Smooth muscle cell (in vitro differentiated cells): ENCODE results near the gene RAB44. TPM values are rescaled to one million over a fixed set of nuclear protein-coding genes. Genes with fewer than 3 reads are reported as not detected.

Experiments
- DNase-seq: peaks from one replicate; lab custom pipeline; 2025; ENCODE audit not compliant: unreplicated experiment; lab: John Stamatoyannopoulos, UW
- H2AFZ ChIP-seq: fragments of 200-600 bp; sonication (generic); 2 replicates; pipeline ENCODE4 v1.6.0; 2016; ENCODE audit warnings: antibody characterized with exemption, low read depth, mild to moderate bottlenecking
- H3F3A ChIP-seq: fragments of 200-600 bp; sonication (generic); 2 replicates; pipeline ENCODE4 v1.6.0; 2017; ENCODE audit warnings: antibody characterized with exemption, low read depth
- H3K27ac ChIP-seq: fragments of 200-600 bp; sonication (generic); 2 replicates; pipeline ENCODE4 v1.5.1; 2016; ENCODE audit warnings: low read depth, mild to moderate bottlenecking
- H3K27me3 ChIP-seq: fragments of 200-600 bp; sonication (generic); 2 replicates; pipeline ENCODE4 v1.6.1; 2016; ENCODE audit warnings: low read depth, mild to moderate bottlenecking
- H3K36me3 ChIP-seq: fragments of 200-600 bp; sonication (generic); 2 replicates; pipeline ENCODE4 v1.5.1; 2016; ENCODE audit warnings: low read depth
- H3K4me1 ChIP-seq: fragments of 200-600 bp; sonication (generic); 2 replicates; pipeline ENCODE4 v1.5.1; 2016; ENCODE audit warnings: low read depth
- H3K4me2 ChIP-seq: fragments of 200-600 bp; sonication (generic); 2 replicates; pipeline ENCODE4 v1.6.0; 2016; ENCODE audit warnings: mild to moderate bottlenecking
- H3K4me3 ChIP-seq: fragments of 200-600 bp; sonication (generic); 2 replicates; pipeline ENCODE4 v1.5.1; 2016; ENCODE audit warnings: mild to moderate bottlenecking
- H3K79me2 ChIP-seq: fragments of 200-600 bp; sonication (generic); 2 replicates; pipeline ENCODE4 v1.6.0; 2016; ENCODE audit warnings: low read depth, mild to moderate bottlenecking
- H3K9ac ChIP-seq: fragments of 200-600 bp; sonication (generic); 2 replicates; pipeline ENCODE4 v1.6.0; 2016; ENCODE audit warnings: low read depth
- H3K9me3 ChIP-seq: fragments of 200-600 bp; sonication (generic); replicated peaks from 2 replicates; pipeline ENCODE4 v1.5.1; 2016; ENCODE audit warnings: low read depth
- H4K20me1 ChIP-seq: fragments of 200-600 bp; sonication (generic); 2 replicates; pipeline ENCODE4 v1.6.0; 2016; ENCODE audit warnings: low read depth
- CTCF ChIP-seq: fragments of 200-600 bp; sonication (generic); IDR thresholded peaks from 2 replicates; pipeline ENCODE4 v1.5.1; 2017; ENCODE audit warnings: borderline replicate concordance, mild to moderate bottlenecking, antibody characterized with exemption; ENCODE audit not compliant: insufficient read depth, poor library complexity, severe bottlenecking
- WGBS: methylation state at CpG from one replicate; pipeline ENCODE4 v1.1.7; 2016; ENCODE audit warnings: low lambda C conversion rate; 5-methylcytosine and 5-hydroxymethylcytosine counted together
- polyA plus RNA-seq: library from polyadenylated mRNA; unstranded; fragments of >200 nt; fragmentation: Nextera tagmentation; extraction: Ambion mirVana; gene quantifications from 2 replicates; pipeline ENCODE4 v1.2.1, GENCODE V29; 2016
- total RNA-seq: library from RNA; depleted of rRNA; stranded (reverse); fragments of >200 nt; gene quantifications from 2 replicates; pipeline ENCODE4 v1.2.3, GENCODE V29; 2014

The RAB44 gene
- total and polyA plus RNA-seq, 2 experiments from 2014 or later = 0.03 TPM; not detected in 1

DNA sequence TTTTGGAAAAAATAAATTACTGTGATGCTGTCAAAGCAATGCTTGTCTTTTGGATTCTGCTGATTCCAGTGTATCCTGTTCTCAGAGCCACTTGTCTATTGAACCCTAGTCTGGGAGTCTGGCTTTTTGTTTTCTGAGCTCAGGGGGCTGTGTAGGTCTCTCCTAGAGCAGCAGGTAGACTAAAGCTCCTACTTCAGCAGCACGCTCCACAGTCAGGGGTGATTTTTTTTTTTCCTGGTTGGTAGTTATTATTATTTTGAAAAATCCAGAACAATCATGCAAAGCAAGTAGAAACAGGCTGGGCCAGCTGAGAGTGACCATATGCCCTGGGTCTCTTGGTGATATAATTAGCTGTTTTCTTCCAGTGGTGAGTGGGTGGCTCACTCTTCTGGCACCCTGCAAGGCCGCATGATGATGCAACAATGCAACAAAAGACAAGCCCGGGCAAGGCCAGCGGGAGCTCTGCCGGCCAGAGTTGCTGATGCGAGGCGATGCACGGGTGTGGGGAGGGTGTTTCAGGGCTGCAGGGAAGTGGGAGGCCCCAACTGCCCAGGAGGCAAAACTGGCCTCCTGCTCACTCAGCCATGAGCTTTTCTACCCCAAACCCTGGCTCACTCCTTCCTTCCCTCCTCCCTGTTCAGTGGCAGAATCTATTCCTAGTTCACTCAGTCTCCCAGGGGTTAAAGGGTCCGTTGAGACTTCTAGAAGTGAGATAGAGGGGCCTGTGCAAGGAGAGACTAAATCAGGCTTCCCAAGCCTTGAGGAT is 30.6 kb upstream of the RAB44 start:
- H3K27ac ChIP-seq = peak overlapping the region; percentile 92
- no peaks in the 10 kb centered on the region for H3K79me2 ChIP-seq
- H3K9me3 ChIP-seq = no peaks in the 10 kb centered on the region
- DNase-seq = peak; percentile 52
- no peak for TF ChIP-seq CTCF
- peak overlapping the region; percentile 72 for H3K4me2 ChIP-seq
- peaks cover 8% of the 10 kb centered on the region for H3F3A ChIP-seq
- no peaks in the 10 kb centered on the region for H3K27me3 ChIP-seq
- H3K4me1 ChIP-seq = peaks cover 34% of the 10 kb centered on the region
- peak overlapping the region; percentile 66 for H3K9ac ChIP-seq
- H4K20me1 ChIP-seq = no peaks in the 10 kb centered on the region
- 8% methylated on average over 9 of the region's 9 CpGs for WGBS
- H3K4me3 ChIP-seq = no peak overlapping the region
- H2AFZ ChIP-seq = no peak overlapping the region
- no peaks in the 10 kb centered on the region for H3K36me3 ChIP-seq

GRCh38 chr6:36668591-36668990 is 29.0 kb upstream of the RAB44 start:
- Histone ChIP-seq H3K27me3 (no peaks in the 10 kb centered on the region), H3K4me2 (no peak overlapping the region), H3K4me1 (peaks cover 28% of the 10 kb centered on the region), H3K27ac (no peak overlapping the region), H4K20me1 (no peaks in the 10 kb centered on the region), H2AFZ (no peak overlapping the region), H3K79me2 (no peaks in the 10 kb centered on the region), H3K9me3 (no peaks in the 10 kb centered on the region), H3F3A (peaks cover 8% of the 10 kb centered on the region), H3K4me3 (no peak overlapping the region), H3K9ac (peak overlapping the region; percentile 66), H3K36me3 (no peaks in the 10 kb centered on the region)
- TF ChIP-seq CTCF = no peak
- DNase-seq = no peak
- 96% methylated on average over 7 of the region's 7 CpGs for WGBS

DNA sequence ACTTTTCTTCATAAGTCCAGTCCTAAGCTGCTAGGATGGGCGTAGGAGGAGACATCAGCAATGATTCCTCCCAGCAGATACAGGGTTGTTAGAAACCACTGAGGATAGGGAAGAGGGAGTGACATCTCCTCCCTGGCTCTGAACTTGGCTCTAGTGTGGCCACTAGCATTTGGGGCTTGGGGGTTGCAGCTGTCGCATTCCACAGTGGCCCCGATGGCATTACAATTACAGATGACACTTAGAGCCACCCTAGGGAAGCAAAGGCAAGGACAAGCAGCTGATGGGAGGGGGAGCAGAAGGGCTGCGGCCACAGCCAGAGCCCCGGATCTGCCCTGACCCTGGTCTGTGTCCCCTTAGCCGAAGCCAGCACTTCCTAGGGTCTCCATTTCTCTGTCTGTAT is 28.6 kb upstream of the RAB44 start:
- H3K4me3 ChIP-seq = no peak overlapping the region
- no peak overlapping the region for H3K4me2 ChIP-seq
- DNase-seq = no peak
- peaks cover 28% of the 10 kb centered on the region for H3K4me1 ChIP-seq
- no peak overlapping the region for H2AFZ ChIP-seq
- no peaks in the 10 kb centered on the region for H3K9me3 ChIP-seq
- no peaks in the 10 kb centered on the region for H3K79me2 ChIP-seq
- H3F3A ChIP-seq = peaks cover 8% of the 10 kb centered on the region
- no peak overlapping the region for H3K27ac ChIP-seq
- H3K36me3 ChIP-seq = no peaks in the 10 kb centered on the region
- no peaks in the 10 kb centered on the region for H4K20me1 ChIP-seq
- H3K27me3 ChIP-seq = no peaks in the 10 kb centered on the region
- H3K9ac ChIP-seq = no peak overlapping the region
- whole genome bisulfite sequencing = 93% methylated on average over 6 of the region's 6 CpGs
- TF ChIP-seq CTCF = no peak

- Histone ChIP-seq H3K4me1 (peaks cover 28% of the 10 kb centered on the region), H3K36me3 (no peaks in the 10 kb centered on the region), H2AFZ (no peak overlapping the region), H4K20me1 (no peaks in the 10 kb centered on the region), H3K4me3 (no peak overlapping the region), H3K27ac (no peak overlapping the region), H3F3A (peaks cover 8% of the 10 kb centered on the region), H3K9ac (no peak overlapping the region), H3K27me3 (no peaks in the 10 kb centered on the region), H3K79me2 (no peaks in the 10 kb centered on the region), H3K4me2 (no peak overlapping the region), H3K9me3 (no peaks in the 10 kb centered on the region)
- WGBS = 97% methylated on average over 7 of the region's 7 CpGs
- TF ChIP-seq CTCF = no peak
- DNase-seq = no peak
These were observed 27.4 kb upstream of the RAB44 start for GRCh38 chr6:36670271-36670670.
